Hepatocyte (in vitro differentiated cells): ENCODE results near the gene ZFAND4. TPM values are rescaled to one million over a fixed set of nuclear protein-coding genes. Genes with fewer than 3 reads are reported as not detected.
A peak's percentile ranks its signal among the peaks of the same experiment; 100 is the strongest.
"Not testable (repeated sequence)": the region's sequence is repeated elsewhere in the genome, so short reads cannot be mapped to it uniquely, and the experiment has no call there.

Experiments used
- DNase-seq: peaks from one replicate; pipeline ENCODE4 v3.0.0-alpha.2; 2016; ENCODE audit warnings: low spot score
- H2AFZ ChIP-seq: fragments of 200-600 bp; sonication (generic); 2 replicates; pipeline ENCODE4 v1.6.0; 2016; ENCODE audit warnings: antibody characterized with exemption, mild to moderate bottlenecking
- H3K27ac ChIP-seq: fragments of 200-600 bp; sonication (generic); 2 replicates; pipeline ENCODE4 v1.5.1; 2016; ENCODE audit warnings: mild to moderate bottlenecking
- H3K27me3 ChIP-seq: fragments of 200-600 bp; sonication (generic); 2 replicates; pipeline ENCODE4 v1.6.1; 2016
- H3K36me3 ChIP-seq: fragments of 200-600 bp; sonication (generic); replicated peaks from 2 replicates; pipeline ENCODE4 v1.5.1; 2016; ENCODE audit warnings: low read depth; ENCODE audit not compliant: insufficient read depth
- H3K4me1 ChIP-seq: fragments of 200-600 bp; sonication (generic); 2 replicates; pipeline ENCODE4 v1.5.1; 2016; ENCODE audit warnings: mild to moderate bottlenecking, moderate library complexity; ENCODE audit not compliant: insufficient read depth
- H3K4me2 ChIP-seq: fragments of 200-600 bp; sonication (generic); 2 replicates; pipeline ENCODE4 v1.6.0; 2016
- H3K4me3 ChIP-seq: fragments of 200-600 bp; sonication (generic); 2 replicates; pipeline ENCODE4 v1.5.1; 2016; ENCODE audit warnings: mild to moderate bottlenecking
- H3K79me2 ChIP-seq: fragments of 200-600 bp; sonication (generic); 2 replicates; pipeline ENCODE4 v1.6.0; 2017; ENCODE audit warnings: mild to moderate bottlenecking
- H3K9me2 ChIP-seq: fragments of 200-600 bp; sonication (generic); replicated peaks from 2 replicates; pipeline ENCODE4 v1.6.0; 2017; ENCODE audit warnings: mild to moderate bottlenecking; ENCODE audit not compliant: insufficient read depth
- H3K9me3 ChIP-seq: fragments of 200-600 bp; sonication (generic); 2 replicates; pipeline ENCODE4 v1.5.1; 2016; ENCODE audit warnings: low read depth, mild to moderate bottlenecking
- H4K20me1 ChIP-seq: fragments of 200-600 bp; sonication (generic); 2 replicates; pipeline ENCODE4 v1.6.0; 2016; ENCODE audit warnings: mild to moderate bottlenecking; ENCODE audit not compliant: insufficient read depth, poor library complexity, severe bottlenecking
- EZH2 ChIP-seq: fragments of 200-600 bp; sonication (generic); IDR thresholded peaks from 2 replicates; pipeline ENCODE4 v1.6.1; 2016; ENCODE audit warnings: antibody characterized with exemption, mild to moderate bottlenecking, borderline replicate concordance
- EZH2phosphoT487 ChIP-seq: fragments of 200-600 bp; sonication (generic); IDR thresholded peaks from one replicate; pipeline ENCODE4 v1.6.1; 2018; ENCODE audit warnings: antibody characterized with exemption, mild to moderate bottlenecking, low read depth, moderate library complexity; ENCODE audit not compliant: unreplicated experiment, severe bottlenecking
- WGBS: methylation state at CpG from one replicate; pipeline ENCODE4 v1.1.6; 2016; ENCODE audit warnings: low lambda C conversion rate; ENCODE audit errors: missing lambda C conversion rate; 5-methylcytosine and 5-hydroxymethylcytosine counted together
- polyA plus RNA-seq: library from polyadenylated mRNA; unstranded; fragments of >200 nt; fragmentation: Nextera tagmentation; extraction: Ambion mirVana; gene quantifications from 2 replicates; pipeline ENCODE4 v1.2.1, GENCODE V29; 2016
- total RNA-seq: library from RNA; depleted of rRNA; stranded (reverse); fragments of >200 nt; gene quantifications from 2 replicates; pipeline ENCODE4 v1.2.3, GENCODE V29; 2014
- TF ChIP-seq, protein P1 (sequence below): fragments of 200-600 bp; sonication (generic); IDR thresholded peaks from 2 replicates; pipeline ENCODE4 v1.5.1; 2016; ENCODE audit warnings: antibody characterized with exemption, mild to moderate bottlenecking; ENCODE audit not compliant: poor library complexity

Gene ZFAND4
- total and polyA plus RNA-seq, 2 experiments from 2014 or later: 8.6 to 12.7 TPM

GRCh38 chr10:45675388-45675787, 2.8 kb upstream of the ZFAND4 start:
- Histone ChIP-seq H4K20me1 (no peaks in the 10 kb centered on the region), H3K36me3 (no peaks in the 10 kb centered on the region), H3K27ac (no peak overlapping the region), H3K4me1 (peaks cover 5% of the 10 kb centered on the region), H3K27me3 (no peaks in the 10 kb centered on the region), H3K9me3 (no peaks in the 10 kb centered on the region), H3K4me3 (no peak overlapping the region), H3K79me2 (peaks cover 11% of the 10 kb centered on the region), H3K4me2 (no peak overlapping the region), H2AFZ (no peak overlapping the region), H3K9me2 (no peaks in the 10 kb centered on the region)
- 90% methylated on average over 8 of the region's 8 CpGs for WGBS
- no peak for DNase-seq
- TF ChIP-seq, protein P1, sequence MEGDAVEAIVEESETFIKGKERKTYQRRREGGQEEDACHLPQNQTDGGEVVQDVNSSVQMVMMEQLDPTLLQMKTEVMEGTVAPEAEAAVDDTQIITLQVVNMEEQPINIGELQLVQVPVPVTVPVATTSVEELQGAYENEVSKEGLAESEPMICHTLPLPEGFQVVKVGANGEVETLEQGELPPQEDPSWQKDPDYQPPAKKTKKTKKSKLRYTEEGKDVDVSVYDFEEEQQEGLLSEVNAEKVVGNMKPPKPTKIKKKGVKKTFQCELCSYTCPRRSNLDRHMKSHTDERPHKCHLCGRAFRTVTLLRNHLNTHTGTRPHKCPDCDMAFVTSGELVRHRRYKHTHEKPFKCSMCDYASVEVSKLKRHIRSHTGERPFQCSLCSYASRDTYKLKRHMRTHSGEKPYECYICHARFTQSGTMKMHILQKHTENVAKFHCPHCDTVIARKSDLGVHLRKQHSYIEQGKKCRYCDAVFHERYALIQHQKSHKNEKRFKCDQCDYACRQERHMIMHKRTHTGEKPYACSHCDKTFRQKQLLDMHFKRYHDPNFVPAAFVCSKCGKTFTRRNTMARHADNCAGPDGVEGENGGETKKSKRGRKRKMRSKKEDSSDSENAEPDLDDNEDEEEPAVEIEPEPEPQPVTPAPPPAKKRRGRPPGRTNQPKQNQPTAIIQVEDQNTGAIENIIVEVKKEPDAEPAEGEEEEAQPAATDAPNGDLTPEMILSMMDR: no peak
- TF ChIP-seq EZH2 (no peak), EZH2phosphoT487 (no peak)

DNA sequence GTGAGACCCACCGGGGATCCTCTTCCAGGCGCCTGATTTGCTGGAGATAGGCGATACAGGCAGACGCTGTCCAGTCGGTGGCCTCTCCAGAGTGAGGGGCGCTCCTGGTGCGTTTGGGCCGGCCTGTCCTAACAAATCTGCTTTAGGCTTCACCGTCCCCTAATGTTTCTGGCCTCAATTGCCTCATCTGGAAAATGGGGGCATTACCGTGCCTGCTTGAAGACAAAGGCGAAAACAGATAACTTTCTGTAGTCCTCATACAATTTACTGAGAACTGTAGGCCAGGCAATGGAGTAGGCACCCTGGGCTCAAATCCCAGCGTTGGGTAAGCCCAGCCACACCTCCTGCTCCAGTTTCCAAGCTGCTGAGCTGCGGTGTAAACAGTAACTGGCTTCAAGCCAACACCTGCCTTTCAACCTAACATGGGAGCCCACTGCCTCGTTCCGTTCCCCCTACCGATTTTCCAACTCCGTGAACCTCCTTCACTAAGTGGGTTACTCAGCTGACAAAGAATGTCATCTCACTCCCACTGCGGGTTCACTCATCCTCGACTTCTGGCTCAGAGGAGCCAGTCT, 589 bp upstream of the ZFAND4 start:
- peaks cover 27% of the 10 kb centered on the region for H3K79me2 ChIP-seq
- H3K9me2 ChIP-seq: no peaks in the 10 kb centered on the region
- no peaks in the 10 kb centered on the region for H3K9me3 ChIP-seq
- peak overlapping the region; percentile 62 for H2AFZ ChIP-seq
- H3K4me3 ChIP-seq: no peak overlapping the region
- no peak for TF ChIP-seq EZH2
- TF ChIP-seq, protein P1: no peak
- no peak for TF ChIP-seq EZH2phosphoT487
- peak; percentile 47 for DNase-seq
- H3K27me3 ChIP-seq: no peaks in the 10 kb centered on the region
- H3K36me3 ChIP-seq: no peaks in the 10 kb centered on the region
- H3K27ac ChIP-seq: peak overlapping the region; percentile 87
- WGBS: 52% methylated on average over 19 of the region's 19 CpGs
- no peaks in the 10 kb centered on the region for H4K20me1 ChIP-seq
- peaks cover 5% of the 10 kb centered on the region for H3K4me1 ChIP-seq
- peak overlapping the region; percentile 73 for H3K4me2 ChIP-seq

GRCh38 chr10:45671300-45671699, 1.3 kb downstream of the ZFAND4 start:
- WGBS: 88% methylated on average over 4 of the region's 4 CpGs
- H3K27ac ChIP-seq, H4K20me1 ChIP-seq, DNase-seq, H2AFZ ChIP-seq, H3K36me3 ChIP-seq, H3K9me3 ChIP-seq, H3K9me2 ChIP-seq, H3K27me3 ChIP-seq, H3K4me1 ChIP-seq: not testable (repeated sequence)
- peak overlapping the region; percentile 73 for H3K4me2 ChIP-seq
- peaks cover 39% of the 10 kb centered on the region for H3K79me2 ChIP-seq
- peak overlapping the region; percentile 37 for H3K4me3 ChIP-seq

DNA sequence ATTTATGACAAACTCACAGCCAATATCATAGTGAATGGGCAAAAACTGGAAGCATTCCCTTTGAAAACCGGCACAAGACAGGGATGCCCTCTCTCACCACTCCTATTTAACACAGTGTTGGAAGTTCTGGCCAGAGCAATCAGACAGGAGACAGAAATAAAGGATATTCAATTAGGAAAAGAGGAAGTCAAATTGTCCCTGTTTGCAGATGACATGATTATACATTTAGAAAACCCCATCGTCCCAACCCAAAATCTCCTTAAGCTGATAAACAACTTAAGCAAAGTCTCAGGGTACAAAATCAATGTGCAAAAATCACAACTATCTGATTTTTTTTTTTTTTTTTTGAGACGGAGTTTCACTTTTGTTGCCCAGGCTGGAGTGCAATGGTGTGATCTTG, 2.7 kb downstream of the ZFAND4 start:
- not testable (repeated sequence) for H3K4me2 ChIP-seq, H3K27ac ChIP-seq, H3K4me1 ChIP-seq, H3K27me3 ChIP-seq, H3K9me2 ChIP-seq, H3K9me3 ChIP-seq, H3K36me3 ChIP-seq, H2AFZ ChIP-seq, H4K20me1 ChIP-seq, DNase-seq, H3K4me3 ChIP-seq
- H3K79me2 ChIP-seq: peaks cover 53% of the 10 kb centered on the region
- 82% methylated on average over 3 of the region's 3 CpGs for WGBS
